Uterus (tissue), 2 donors: ENCODE measurements around the gene TTC23.

ENCODE experiments used
- CTCF ChIP-seq, 4 experiments: fragments of 200-600 bp in 2 of 4; fragments of 450-650 bp in 2 of 4; sonication (generic) in 2 of 4; IDR thresholded peaks; one replicate each; pipeline ENCODE4 v1.5.1; 2016 to 2019; ENCODE audit warnings: antibody characterized with exemption in 4 of 4, mild to moderate bottlenecking in 2 of 4, moderate library complexity in 1 of 4
- POLR2A ChIP-seq, 2 donors: fragments of 450-650 bp; IDR thresholded peaks; one replicate each; pipeline ENCODE4 v1.6.1; 2016; ENCODE audit warnings: antibody characterized with exemption in 2 of 2, mild to moderate bottlenecking in 1 of 2, moderate library complexity in 1 of 2

GRCh38 chr15:99210334-99210733, 39.0 kb downstream of the TTC23 start:
- TF ChIP-seq CTCF (IDR thresholded peaks at IDR 0.05) (no peak), POLR2A (IDR thresholded peaks at IDR 0.05) (no peak)
